CD4-positive, alpha-beta T cell treated with Interleukin-2 at 100 ng/mL for 4 hours (primary cell): ENCODE results near the gene PRKCI.
"Not testable (repeated sequence)": the region's sequence is repeated elsewhere in the genome, so short reads cannot be mapped to it uniquely, and the experiment has no call there.

Source experiments
- DNase-seq: peaks from one replicate; pipeline ENCODE4 v3.0.0-alpha.2; 2020; ENCODE audit warnings: low spot score

Gene PRKCI

GRCh38 chr3:170342273-170342672 is 120.0 kb downstream of the PRKCI start:
- DNase-seq: not testable (repeated sequence)

DNA sequence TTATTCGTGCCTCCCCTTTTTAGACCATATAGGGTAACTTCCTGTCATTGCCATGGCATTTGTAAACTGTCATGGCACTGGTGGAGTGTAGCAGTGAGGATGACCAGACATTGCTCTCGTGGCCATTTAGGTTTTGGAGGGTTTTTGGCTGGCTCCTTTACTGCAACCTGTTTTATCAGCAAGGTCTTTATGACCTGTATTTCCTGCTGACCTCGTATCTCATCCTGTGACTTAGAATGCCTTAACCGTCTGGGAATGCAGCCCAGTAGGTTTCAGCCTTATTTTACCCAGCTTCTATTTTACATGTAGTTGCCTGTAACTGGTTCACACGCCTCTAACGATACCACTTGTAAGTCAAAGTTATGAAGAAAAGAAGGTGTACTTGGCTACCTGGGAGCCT is 121.6 kb downstream of the PRKCI start:
- DNase-seq: not testable (repeated sequence)

DNA sequence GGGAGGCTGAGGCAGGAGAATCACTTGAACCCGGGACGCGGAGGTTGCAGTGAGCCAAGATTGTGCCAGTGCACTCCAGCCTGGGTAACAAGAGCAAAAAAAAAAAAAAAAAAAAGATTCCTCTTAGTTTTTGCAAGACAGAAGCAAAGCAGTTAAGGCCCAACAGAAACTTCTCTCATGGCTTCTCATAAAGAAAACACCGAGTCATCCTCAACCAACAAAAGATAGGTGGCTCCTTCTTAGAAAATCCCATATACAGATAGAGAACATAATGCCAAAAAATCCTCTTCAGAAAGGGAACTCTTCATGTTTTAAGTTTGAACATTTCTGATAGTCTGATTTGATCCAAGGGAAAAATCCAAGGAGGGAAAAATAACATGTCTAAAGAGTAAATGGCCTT is 122.7 kb downstream of the PRKCI start:
- no peak for DNase-seq

DNA sequence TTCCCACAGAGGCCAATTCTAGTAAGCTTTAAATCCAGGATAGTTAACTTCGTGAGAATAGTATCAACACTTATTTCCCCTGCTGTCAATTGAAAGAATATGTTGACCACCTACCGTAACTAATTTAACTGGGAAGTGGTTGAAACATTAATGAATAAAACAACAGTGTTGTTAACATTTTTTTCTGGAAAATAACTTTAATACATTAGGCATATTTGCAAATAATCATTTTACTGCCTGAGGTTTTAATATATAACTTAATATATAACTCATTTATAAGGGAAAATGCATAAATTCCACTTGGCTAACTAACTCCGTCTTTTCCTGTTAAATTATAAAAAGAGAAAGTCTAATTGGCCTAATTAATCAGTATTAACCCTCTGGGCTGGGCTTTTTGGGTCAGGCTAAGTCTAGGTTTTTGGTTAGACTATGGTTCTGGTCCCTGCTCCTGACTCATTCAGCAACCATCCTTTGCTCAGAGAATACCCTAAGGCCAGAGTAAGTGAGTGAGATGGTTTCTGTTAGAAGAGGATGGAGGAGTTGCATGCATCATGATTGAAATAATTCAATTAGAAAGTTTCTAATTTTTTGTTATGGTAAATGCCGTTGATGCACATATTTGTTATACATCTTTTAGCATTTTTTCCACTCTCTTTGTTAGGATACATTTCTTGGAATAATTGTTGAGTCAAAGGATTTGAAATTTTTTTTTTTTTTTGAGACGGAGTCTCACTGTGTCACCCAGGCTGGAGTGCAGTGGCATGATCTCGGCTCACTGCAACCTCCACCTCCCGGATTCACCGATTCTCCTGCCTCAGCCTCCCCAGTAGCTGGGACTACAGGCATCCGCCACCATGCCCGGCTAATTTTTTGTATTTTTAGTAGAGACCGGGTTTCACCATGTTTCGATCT is 124.5 kb downstream of the PRKCI start:
- DNase-seq: no peak

DNA sequence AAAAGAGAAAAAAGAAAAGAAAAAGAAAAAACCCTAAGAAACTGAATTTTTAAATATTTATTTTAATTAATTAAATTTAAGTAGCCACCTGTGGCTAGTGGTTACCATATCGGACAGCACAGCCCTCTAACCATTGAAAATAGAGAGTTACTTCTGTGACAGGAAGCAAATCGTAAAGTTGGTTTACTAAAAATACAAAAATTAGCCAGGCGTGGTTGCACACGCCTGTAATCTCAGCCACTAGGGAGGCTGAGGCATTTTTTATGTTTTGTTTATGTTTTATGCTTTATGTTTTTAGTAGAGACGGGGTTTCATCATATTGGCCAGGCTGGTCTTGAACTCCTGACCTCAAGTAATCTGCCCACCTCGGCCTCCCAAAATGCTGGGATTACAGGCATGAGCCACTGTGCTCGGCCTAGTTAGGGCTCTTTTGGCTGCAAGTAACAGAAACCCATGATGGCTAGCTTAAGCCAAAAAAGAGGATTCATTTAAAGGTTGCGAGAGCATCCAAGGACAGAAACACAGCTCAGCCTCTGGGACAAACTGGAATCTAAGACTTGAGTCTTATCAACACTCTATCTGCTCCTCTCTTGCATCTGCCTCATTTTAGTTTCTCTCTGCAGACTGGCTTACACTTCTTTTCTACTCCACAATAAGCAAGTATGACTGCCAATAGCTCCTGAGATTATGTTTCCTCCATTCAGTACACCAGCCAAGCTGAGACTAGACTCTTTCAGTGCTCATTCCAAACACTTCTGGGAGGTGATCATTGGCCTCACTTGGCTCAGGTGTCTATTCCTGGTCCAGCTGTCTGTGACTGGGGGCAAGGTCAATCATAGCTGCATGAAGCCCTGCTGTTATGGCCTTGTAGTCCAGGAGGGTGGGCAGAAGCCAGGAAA is 128.5 kb downstream of the PRKCI start:
- no peak for DNase-seq

GRCh38 chr3:170352936-170353335 is 130.7 kb downstream of the PRKCI start:
- DNase-seq: peak; percentile 29

DNA sequence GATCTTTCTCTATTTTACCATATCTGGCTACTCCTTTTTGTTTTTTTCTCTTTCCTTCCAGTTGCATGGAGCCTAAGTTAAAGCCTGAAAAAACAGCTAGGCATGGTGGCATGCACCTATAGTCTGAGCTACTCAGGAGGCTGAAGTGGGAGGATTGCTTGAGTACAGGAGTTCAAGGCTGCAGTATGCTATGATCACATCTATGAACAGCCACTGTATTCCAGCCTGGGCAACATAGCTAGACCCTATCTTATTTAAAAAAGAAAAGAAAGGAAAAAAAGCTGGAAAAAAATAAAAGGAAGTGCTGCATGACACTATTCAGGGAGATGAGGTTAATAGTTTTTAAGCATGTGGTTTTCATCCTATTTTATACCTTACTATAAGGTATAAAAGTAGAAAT is 131.3 kb downstream of the PRKCI start:
- no peak for DNase-seq

GRCh38 chr3:170354760-170355159 is 132.5 kb downstream of the PRKCI start:
- no peak for DNase-seq
